ENCODE data around the gene ZNF778. TPM values are rescaled to one million over a fixed set of nuclear protein-coding genes. Genes with fewer than 3 reads are reported as not detected.

ZNF778 gene
- total RNA-seq, 1 experiment from 2014 or later, result 16.4 TPM

DNA sequence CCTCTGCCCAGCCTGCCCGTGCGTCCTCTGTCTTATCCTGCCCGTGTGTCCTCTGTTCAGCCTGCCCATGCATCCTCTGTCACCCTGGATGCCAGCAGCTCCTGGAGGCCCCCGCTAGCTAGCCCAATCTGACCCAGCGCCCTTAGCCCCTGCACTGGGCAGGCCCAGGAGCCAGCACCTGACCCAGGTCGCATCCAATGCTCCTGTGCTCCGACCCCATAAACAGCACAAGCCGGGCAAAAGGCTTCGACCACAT is 32.9 kb upstream of the ZNF778 start:
- no peak overlapping the region; the same call in 1 of the 2 replicates for H3K14ac ChIP-seq (ENCODE audit: insufficient read depth, low read length)
- H3K36me3 Mint-ChIP-seq (ENCODE audit: insufficient read depth in 1 of 3, low read depth in 3 of 3), result no peaks in the 10 kb centered on the region
- no peak for DNase-seq
- H3K56ac ChIP-seq (ENCODE audit: insufficient read length, low read depth, low read length), result no peak overlapping the region
- H3K79me2 ChIP-seq (ENCODE audit: insufficient read depth, low read length), result no peaks in the 10 kb centered on the region
- no peak overlapping the region for H2BK15ac ChIP-seq (ENCODE audit: low read depth, low read length)
- no peaks in the 10 kb centered on the region for H3K9me3 ChIP-seq (ENCODE audit: control insufficient read depth, low read depth, low read length)
- no peak overlapping the region for H2BK20ac ChIP-seq (ENCODE audit: low read depth, low read length, poor library complexity, severe bottlenecking)
- H3T11ph ChIP-seq (ENCODE audit: low read length), result no peak overlapping the region
- no peak overlapping the region for H2AFZ ChIP-seq (ENCODE audit: low read length)
- no peak overlapping the region for H3K27ac Mint-ChIP-seq
- no peaks in the 10 kb centered on the region for H3K23me2 ChIP-seq (ENCODE audit: insufficient read length, low read depth, low read length, poor library complexity, severe bottlenecking)
- WGBS (ENCODE audit: extremely low coverage, insufficient read length, low lambda C conversion rate), result no CpG with 5 or more reads among the region's 9 CpGs
- H2BK120ac ChIP-seq (ENCODE audit: low read depth, low read length, poor library complexity, severe bottlenecking), result no peak overlapping the region
- no peak overlapping the region for H3K4ac ChIP-seq (ENCODE audit: low read depth, low read length)
- peaks cover 19% of the 10 kb centered on the region for H3K27me3 Mint-ChIP-seq (ENCODE audit: low read depth)
- H2AK5ac ChIP-seq (ENCODE audit: insufficient read length, low read length), result no peak overlapping the region
- H4K8ac ChIP-seq (replicated peaks; ENCODE audit: insufficient read length, low read depth, low read length), result no peak overlapping the region
- H4K20me1 ChIP-seq (ENCODE audit: control insufficient read depth, insufficient read depth, insufficient read length), result no peaks in the 10 kb centered on the region
- TF ChIP-seq, protein P1, sequence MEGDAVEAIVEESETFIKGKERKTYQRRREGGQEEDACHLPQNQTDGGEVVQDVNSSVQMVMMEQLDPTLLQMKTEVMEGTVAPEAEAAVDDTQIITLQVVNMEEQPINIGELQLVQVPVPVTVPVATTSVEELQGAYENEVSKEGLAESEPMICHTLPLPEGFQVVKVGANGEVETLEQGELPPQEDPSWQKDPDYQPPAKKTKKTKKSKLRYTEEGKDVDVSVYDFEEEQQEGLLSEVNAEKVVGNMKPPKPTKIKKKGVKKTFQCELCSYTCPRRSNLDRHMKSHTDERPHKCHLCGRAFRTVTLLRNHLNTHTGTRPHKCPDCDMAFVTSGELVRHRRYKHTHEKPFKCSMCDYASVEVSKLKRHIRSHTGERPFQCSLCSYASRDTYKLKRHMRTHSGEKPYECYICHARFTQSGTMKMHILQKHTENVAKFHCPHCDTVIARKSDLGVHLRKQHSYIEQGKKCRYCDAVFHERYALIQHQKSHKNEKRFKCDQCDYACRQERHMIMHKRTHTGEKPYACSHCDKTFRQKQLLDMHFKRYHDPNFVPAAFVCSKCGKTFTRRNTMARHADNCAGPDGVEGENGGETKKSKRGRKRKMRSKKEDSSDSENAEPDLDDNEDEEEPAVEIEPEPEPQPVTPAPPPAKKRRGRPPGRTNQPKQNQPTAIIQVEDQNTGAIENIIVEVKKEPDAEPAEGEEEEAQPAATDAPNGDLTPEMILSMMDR (conservative IDR thresholded peaks at IDR 0.05), result no peak
- no peak overlapping the region for H3K4me3 Mint-ChIP-seq
- no peak overlapping the region for H2BK12ac ChIP-seq (ENCODE audit: insufficient read length, low read depth, low read length)
- no peak overlapping the region for H2BK5ac ChIP-seq (ENCODE audit: insufficient read length, low read length)
- no peak overlapping the region for H3K27ac ChIP-seq (ENCODE audit: insufficient read length, low read depth, low read length)
- no peaks in the 10 kb centered on the region; a peak in 1 of 5 replicates for H3K9me3 Mint-ChIP-seq
- no peak overlapping the region for H3K23ac ChIP-seq (ENCODE audit: insufficient read length, low read depth, low read length)
- H3K4me1 Mint-ChIP-seq, result no peaks in the 10 kb centered on the region
- H3K79me1 ChIP-seq (ENCODE audit: insufficient read depth, low read depth, low read length, poor library complexity, severe bottlenecking), result no peaks in the 10 kb centered on the region
- H3K18ac ChIP-seq (ENCODE audit: insufficient read length, low read depth, low read length), result no peak overlapping the region
- H3K9ac ChIP-seq (ENCODE audit: extremely low read depth, insufficient read length, low read length), result no peak overlapping the region
- H4K91ac ChIP-seq (ENCODE audit: insufficient read length, low read depth, low read length), result no peak overlapping the region
- no peak overlapping the region for H3K4me2 ChIP-seq (ENCODE audit: insufficient read depth, insufficient read length, low read length)
- no peak overlapping the region for H4K5ac ChIP-seq (ENCODE audit: insufficient read length, low read depth, low read length)
- no peaks in the 10 kb centered on the region for H3K27me3 ChIP-seq (ENCODE audit: insufficient read depth, low read length)
- H3K4me1 ChIP-seq (ENCODE audit: insufficient read depth, low read length), result no peaks in the 10 kb centered on the region
